ENCODE data around the gene L3MBTL2. TPM values are rescaled to one million over a fixed set of nuclear protein-coding genes. Genes with fewer than 3 reads are reported as not detected.
A peak's percentile ranks its signal among the peaks of the same experiment; 100 is the strongest.
"Not testable (repeated sequence)": the region's sequence is repeated elsewhere in the genome, so short reads cannot be mapped to it uniquely, and the experiment has no call there.

The L3MBTL2 gene
- total RNA-seq, 1 experiment from 2014 or later: 16.9 TPM

DNA sequence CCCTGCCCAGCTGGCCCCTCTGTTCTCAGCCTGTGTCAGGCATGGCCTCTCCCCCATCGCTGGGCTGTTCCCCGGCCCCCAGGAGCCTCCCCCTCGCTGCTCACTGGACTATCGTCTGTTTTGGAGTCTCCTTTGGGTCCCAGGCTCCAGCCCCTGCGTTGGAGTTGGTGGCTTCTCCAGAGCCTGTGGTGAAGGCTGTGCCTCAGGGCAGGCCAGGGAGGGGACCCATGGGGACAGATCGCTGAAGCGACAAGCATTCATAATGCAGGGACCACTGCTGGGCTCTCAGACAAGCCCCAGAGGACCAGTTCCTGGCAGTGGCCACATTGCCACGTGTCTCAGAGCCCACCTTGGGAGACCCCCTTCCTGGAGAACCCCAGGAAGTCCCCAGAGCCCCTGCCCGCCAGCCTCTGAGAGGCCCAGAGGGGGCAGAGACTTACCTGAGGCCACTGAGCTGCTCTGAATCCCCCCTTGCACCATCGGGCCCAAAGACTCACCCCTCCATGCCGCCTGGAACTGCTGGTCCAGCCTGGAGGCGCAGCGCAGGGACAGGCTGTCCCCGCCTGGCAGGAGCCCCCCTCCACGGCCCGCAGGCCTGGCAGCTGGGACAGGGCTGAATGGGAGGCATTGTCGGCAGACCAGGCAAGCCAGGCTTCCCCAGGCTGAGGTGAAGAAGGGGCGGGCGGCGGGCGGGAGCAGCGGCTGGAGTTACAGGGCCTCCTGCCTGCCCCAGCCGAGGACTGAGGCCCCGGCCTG lies 35.4 kb downstream of the L3MBTL2 start, which contains the start of gene CHADL:
CHADL (minus strand) TSS at position 555 of the 756 bp plus-strand sequence; CDS start at position 505, 50 bp downstream.
- no peak for DNase-seq (ENCODE audit: extremely low read depth, low read depth)

DNA sequence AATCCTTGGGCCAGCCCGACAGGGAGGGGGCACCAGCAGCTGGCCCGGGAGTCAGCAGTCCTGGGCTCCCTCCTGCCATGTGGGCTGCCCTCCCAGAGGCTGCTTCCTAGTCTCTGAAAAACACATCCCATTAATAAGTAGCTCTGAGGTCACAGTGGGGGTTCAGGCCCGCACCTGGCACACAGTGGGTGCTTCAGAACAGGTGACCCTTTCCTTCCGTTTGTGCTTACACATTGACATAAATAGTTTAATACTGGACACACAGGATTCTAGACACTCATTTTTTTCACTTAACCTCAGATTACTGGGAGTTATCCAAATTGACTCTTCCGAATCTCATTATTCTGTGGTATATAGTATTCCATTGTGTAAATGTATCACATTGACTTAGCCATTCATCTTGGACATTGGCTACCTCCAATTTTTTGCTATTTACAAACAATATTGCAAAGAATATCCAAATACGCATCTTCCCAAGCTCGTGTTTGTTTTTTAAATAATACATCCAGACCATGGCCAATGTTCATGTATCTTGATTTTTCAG lies 36.1 kb downstream of the L3MBTL2 start:
- DNase-seq (ENCODE audit: extremely low read depth, low read depth): no peak

DNA sequence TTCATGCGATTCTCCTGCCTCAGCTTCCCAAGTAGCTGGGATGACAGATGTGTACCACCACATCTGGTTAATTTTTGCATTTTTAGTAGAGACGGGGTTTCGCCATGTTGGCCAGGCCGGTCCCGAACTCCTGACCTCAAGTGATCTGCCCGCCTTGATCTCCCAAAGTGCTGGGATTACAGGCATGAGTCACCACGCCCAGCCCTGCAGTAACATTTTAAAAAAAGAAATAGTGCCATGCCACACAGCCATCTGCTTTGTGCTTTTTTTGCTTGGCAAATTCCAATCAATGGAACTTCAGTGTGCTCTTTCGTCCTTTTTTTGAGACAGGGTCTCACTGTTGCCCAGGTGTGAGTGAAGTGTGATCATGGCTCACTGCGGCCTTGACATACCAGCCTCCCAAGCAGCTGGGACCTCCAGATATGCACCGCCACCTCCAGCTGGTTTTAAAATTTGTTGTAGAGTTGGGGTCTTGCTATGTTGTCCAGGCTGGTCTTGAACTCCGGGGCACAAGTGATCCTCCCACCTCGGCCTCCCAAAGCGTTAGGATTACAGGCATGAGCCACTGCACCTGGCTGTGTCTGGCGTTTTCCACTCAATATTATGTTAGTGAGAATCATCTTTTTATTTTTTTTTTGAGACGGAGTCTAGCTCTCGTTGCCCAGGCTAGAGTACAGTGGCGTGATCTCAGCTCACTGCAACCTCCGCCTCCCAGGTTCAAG lies 37.4 kb downstream of the L3MBTL2 start:
- DNase-seq (ENCODE audit: extremely low read depth, low read depth): no peak

DNA sequence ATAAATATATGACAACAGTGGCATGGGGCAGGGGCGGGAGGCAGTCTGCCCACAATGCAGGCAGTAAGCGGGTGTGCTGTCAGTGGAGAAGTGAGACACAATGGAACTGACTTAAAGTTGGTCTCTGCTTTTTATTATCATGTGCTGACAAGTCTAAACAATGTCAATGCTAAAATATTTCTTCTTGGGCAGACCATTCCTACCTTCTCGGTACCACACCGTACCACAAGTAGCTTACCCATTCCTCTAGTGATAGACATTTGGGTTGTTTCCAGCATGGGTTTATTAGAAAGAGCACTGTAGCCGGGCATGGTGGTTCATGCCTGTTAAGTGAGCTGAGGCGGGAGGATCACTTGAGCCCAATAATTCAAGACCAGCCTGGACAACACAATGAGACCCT lies 38.2 kb downstream of the L3MBTL2 start:
- no peak for DNase-seq (ENCODE audit: extremely low read depth, low read depth)

DNA sequence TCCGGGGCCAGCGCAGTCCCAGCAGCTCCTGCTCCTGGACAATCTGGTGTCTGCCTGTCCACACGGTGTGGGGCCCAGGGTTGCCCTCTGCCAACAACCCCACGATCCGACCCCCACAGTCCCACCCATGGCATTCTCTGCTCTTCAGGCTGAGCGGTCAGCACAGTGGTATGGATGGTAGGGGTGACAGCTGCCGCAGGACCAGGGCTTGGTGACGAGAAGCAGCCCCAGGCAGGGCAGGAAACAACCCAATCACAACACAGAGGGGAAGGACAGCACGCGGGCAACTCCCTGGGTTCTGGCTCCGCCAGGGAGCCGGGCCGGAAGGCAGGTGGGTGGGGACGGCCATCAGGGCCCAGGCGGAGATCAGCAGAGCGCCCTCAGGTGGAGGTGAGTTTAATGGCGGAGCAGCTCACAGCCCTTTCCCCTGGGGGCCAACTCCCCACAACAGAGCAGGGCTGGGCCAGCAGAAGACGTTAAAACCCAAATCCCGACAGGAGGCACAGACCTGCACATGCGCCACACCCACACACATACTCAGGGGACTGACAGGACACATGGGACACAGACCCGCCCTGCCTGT lies 40.9 kb downstream of the L3MBTL2 start:
- no peak for DNase-seq (ENCODE audit: extremely low read depth, low read depth)

DNA sequence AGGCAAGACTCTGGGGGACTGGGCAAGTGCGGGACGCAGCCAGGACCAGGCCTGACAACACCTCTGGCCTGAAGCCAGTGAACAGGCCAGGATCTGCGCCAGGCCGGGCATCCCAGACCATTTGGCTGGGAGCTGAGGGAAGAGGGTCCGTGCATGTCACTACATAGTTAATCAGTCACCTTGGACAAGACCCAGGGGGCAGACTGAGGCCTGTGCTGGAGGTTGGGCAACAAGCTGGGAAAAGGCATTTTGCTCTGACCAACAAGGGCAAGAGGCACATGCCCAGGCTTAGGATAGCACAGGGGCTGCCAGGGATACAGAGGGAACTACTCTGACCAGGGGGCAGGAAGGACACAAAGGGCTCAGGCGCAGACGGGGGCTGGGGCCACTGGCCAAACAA lies 42.6 kb downstream of the L3MBTL2 start:
- no peak for DNase-seq (ENCODE audit: extremely low read depth, low read depth)

DNA sequence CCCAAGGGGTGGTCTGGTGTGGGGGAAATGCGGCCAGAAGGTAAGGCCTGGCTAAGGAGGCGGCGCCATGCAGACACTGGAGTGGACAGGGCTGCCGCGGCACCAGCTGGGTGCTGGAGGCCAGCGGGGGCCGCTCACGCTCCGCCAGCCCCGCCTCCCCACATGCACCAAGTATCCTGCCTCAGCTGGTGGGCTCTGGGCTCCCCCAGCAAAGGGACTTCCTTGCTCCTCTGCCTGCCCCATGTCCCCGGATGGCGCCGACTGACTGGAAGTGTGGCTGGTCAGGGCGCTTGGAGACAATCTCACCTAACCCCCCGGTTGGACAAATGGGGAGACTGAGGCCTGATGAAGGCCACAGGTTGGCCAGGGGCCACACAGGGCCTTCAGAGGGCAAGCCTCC lies 43.2 kb downstream of the L3MBTL2 start:
- no peak for DNase-seq (ENCODE audit: extremely low read depth, low read depth)

DNA sequence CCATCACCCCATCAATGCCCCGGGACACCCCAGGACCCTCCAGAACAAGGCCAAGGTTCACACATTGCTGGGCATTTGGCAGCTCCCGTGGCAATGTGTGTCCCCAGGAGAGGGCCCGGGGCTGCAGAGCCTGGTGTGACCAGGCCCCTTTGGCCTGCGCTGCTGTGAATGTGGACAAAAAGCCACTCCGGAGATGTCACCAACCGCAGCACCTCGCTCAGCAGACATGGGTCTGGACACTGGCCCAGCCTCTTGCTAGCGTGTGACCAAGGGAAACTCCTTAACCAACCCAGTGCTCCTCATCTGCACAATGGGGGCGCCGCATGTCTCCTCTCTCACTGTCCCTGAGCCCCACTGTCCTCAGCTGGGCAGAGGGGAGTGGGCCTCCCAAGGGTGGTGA lies 43.6 kb downstream of the L3MBTL2 start:
- DNase-seq (ENCODE audit: extremely low read depth, low read depth): no peak

DNA sequence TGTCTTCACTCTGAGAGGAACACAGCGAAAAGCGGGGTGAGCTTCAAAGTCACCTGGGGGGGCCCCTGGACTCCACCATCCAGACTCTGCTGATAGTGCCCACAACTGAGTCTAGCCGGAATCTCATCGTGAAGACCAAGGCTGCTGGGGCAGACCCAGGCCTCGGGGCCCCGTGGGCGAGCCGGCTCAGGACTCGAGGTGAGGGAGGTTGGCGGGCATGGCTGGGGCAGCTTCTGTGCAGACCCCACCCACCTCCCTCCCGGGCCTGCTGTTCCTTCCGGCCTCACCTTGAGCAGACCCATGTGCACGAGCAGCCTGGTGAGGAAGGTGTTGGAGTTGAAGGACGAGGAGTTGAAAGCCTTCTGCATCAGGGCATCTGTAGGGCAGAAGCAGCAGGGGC lies 44.3 kb downstream of the L3MBTL2 start:
- no peak for DNase-seq (ENCODE audit: extremely low read depth, low read depth)

DNA sequence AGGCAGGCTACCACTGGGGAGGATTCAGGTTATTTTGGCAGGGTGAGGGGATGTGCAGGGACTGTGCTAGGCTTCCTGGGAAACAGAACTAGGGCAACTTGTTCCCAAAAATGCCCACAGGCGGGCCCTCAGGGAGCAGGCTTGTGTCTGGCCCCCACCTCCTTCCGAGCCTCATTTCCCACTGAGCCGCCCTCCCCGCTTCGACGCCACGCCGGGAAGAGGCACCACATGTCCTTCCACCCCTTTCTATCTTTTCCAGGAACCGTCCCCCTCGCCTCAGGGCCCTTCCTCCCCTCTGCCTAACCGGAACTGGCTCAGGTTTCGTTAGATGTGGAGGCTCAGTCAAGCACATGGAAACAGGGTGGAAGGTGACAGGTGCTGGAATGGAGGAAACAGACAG lies 45.0 kb downstream of the L3MBTL2 start:
- no peak for DNase-seq (ENCODE audit: extremely low read depth, low read depth)

DNA sequence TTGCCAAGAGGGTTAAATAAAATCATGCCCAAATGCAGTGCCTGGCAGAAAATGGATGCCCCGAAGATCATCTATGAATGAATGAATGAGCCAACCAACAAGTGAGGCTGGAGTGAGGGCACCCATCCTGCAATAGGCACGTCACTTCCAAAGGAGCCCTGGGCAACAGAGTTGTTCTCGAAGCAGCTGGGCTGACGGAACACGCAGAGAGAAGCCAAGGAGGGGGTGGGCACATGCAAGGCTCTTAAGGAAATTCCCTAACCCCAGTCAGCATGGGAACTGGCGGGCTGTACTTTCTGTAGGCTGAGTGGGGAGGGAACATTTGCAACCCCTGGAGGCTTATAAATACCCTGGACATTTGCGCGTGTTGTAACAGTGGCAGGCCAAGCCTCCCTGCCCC lies 47.3 kb downstream of the L3MBTL2 start:
- no peak for DNase-seq (ENCODE audit: extremely low read depth, low read depth)

DNA sequence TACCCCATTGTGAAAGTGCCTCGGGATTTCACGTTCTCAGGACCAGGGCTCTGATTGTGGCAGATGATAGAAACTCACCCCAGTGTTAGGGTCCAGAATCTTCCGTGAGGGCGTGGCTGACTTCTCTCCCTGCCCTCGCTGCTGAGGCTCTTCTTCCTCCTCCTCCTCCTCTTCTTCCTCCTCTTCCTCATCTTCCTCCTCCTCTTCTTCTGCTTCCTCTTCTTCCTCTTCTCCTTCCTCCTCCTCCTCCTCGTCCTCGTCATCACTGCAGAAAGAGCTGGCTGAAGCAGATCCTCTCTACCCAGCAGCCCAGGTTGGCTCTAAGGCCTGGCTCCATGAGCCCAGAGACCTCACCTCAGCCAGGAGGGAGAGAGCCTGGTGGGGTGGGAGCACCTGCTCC lies 49.1 kb downstream of the L3MBTL2 start:
- DNase-seq (ENCODE audit: extremely low read depth, low read depth): no peak

DNA sequence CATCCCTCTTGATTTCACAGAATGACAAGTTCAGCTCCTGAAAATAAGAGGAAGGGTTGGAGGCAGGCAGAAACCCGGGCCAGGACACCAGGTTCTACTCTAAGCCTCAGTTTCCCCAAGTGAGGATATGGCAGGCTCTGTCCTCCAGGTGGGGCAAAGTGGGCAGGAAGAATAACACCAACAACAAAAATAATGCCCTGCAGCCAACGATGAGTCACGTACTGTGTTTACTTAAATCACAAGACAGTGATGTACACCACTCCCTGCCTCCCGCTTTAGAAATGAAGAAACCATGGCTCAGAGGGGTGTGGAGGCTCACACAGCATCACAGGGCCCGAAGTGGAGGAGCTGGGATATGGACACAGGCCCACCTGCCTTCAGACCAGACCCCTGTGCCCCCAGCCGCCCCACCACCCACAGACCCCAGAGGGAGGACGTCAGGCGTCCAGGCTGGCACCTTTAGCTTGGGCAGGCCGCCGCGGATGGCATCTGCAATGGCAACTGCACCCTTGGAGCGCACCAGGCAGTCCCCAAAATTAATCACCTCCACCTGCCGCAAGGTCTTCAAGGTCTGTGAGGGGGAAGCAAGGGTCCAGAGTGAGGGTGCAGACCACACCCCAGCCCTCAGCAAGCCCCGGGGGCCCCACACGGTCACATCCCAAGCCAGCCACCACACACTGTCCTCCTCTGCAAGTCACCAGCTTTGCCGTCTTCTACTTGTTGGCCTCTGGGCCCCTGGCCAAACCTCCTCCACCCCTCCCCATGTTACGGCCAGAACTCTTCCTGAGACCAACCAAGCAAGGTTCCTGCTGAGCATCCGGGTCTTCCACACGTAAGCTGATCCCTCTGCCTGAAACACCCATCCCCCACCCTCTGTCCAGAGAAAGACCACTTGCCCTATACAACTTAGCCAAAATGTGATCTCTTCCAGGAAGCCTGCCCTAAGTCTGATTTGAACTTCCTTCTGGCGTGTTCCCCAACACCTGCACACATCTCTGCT lies 51.4 kb downstream of the L3MBTL2 start:
- DNase-seq (ENCODE audit: extremely low read depth, low read depth): peak; percentile 56

DNA sequence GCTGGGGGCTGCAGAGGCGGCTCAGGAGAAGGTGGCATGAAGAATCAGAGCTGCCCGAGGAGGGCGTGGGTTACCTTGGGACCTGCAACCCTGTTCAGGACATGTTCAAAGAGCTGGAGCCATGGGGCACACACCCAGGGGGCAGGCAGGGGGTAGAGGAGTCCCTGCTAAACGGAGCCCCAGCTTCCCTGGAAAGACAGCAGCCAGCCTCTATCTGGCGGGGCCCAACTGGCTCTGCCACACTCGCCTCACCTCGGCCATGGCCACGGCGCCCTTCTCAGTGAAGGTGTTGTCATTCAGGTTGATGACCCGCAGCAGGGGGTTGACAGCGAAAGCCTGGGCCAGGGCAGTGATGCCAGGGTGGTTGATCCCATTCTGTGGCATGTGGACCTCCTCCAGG lies 52.6 kb downstream of the L3MBTL2 start:
- DNase-seq (ENCODE audit: extremely low read depth, low read depth): no peak

DNA sequence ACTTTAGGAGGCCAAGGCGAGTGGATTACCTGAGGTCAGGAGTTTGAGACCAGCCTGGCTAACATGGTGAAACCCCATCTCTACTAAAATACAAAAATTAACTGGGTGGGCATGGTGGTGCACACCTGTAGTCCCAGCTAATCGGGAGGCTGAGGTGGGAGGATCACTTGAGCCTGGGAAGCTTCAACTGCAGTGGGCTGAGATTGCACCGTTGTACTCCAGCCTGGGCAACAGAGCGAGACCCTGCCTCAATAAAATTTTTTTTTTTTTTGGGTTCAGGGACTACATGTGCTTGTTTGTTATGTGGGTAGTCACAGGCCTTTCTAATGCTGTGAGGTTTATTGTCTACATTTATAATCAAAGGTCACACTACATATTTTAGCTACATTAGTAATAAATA lies 54.6 kb downstream of the L3MBTL2 start:
- DNase-seq (ENCODE audit: extremely low read depth, low read depth): not testable (repeated sequence)

DNA sequence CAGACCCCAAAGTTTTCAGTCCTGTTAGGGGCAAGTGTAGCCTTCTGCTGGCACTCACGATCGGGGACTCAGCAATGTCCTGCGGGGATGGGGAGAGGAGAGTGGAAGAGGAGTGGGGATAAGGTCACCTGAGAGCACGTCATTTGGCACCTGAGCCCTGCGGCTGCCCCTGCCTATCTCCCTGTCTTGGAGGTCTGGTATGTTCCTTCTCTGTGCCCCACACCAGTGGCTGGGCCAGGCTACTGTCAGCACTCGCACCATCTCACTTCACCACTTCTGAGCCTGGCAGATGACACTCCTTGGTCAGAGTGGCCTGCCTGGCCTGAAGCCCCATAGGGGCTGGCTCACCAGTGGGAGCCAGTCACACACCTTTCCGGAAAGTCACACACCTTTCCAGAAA lies 55.8 kb downstream of the L3MBTL2 start:
- DNase-seq (ENCODE audit: extremely low read depth, low read depth): no peak

DNA sequence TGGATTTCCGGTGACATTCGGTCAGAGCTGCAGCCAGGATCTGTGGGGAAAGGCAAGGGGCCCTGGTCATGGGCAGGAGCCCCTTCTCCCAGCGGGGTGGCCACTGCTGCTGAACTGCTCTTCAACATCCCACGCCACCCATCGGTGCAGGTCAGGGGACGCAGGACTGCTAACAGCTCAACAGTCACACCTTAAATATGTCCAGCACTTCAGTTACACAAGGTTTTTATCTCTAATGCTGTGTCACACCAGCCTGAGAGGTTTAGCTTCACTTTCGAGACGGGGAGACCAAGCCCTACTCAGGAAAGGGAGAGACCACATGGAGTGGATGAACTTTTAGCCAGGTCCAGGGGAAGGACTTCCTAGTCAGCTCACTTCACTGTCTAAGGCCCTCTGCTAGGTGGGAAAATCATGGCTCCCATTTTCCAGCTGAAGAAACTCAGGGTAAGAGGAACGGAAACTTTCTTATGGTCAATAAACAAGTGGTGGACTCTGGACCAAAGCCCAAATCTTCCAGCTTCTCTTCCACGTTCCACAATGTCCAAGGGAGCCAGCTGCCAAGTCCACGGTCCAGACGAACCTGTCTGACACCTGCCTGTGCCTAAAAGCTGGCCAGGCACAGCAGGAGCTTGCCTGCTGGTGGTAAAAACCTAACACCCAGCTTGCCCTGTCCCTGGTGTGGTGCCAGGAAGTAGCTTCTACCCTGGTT lies 56.6 kb downstream of the L3MBTL2 start:
- DNase-seq (ENCODE audit: extremely low read depth, low read depth): no peak

DNA sequence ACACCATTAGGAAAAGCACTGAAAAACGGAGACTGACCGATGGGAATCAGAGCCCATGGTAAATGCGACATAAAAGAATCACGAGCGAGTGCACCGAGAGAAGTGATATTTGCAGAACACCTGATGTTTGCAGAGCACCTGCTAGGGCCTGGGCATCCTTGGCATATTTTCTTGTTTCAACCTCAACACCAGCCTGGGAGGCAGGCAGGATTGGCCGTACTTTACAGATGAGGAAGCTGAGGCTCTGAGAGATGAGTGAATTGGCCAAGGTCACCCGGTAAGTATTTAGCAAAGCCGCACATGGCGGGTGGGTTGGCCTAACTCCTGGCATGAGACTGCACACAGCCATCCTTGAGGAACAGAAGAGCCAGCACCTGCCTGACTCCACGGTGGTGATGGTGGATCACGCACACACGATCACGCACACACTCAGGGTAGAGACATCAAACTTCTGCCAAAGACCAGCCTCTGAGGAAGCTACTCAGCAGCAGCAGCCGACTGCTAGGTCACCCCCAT lies 57.2 kb downstream of the L3MBTL2 start:
- DNase-seq (ENCODE audit: extremely low read depth, low read depth): no peak

DNA sequence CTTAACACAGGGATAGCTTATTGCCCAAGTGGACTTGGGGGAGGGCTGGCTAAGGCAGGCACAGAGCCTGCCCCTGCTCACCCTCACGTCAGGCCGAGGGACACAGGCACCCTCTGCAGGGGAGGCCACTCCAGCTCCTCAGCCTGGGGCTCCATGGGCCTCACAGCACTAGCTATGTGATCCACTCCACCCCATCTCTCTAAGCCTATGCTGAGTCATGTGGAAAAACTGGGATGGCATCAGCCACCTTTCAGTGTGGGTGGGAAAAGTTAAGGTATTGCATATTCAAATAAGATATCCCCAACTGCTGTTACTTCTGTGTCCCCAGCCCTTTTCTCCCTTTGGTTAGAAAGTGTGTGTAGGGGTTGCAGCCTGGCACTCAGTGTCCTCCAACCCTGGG lies 58.6 kb downstream of the L3MBTL2 start:
- DNase-seq (ENCODE audit: extremely low read depth, low read depth): no peak

Data from NCI-H460 (cell line).